ENCODE measurements around the gene TVP23B.
"Not testable (repeated sequence)": the region's sequence is repeated elsewhere in the genome, so short reads cannot be mapped to it uniquely, and the experiment has no call there.

Gene TVP23B

DNA sequence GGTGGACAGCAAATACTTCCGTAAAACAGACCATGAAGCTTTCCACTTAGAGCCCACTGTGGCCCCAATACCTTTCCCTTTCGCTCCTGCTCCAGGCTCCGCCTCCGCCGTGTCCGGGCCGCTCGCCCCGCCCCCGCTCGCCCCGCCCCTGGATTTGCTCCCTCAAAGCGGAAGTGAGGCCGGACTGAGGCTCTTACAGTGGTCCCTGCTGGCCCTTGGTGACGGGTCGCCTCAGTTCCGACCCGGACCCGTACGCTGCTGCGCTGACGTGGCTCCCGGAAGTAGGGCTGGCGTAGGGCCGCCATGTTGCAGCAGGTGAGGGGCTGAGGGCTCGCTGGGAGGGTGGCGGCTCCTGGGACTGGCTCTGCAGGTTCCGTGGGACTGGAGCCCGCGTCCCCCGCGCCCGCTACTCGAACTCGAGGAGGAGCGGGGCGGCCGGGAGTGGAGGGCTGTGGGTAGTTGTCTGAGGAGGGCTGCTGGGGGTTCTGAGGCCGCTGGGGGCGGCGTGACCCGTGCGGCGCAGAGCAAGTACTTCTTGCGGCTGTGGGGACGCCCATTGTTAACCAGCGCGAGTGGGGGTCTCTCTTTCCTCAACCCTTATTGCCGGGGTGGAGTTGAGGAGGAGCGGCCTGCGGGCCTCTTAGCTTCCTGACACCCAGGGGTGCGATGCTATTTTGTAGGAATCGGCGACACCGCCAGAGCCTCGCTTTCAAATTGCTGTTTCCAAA, at the start of gene TVP23B:
Gene TVP23B, plus strand, starts transcription at position 193 of the 728 bp plus-strand sequence. Its CDS starts 111 bp downstream, at position 304.
- DNase-seq = peak; percentile 43 to 97 (median 91)

DNA sequence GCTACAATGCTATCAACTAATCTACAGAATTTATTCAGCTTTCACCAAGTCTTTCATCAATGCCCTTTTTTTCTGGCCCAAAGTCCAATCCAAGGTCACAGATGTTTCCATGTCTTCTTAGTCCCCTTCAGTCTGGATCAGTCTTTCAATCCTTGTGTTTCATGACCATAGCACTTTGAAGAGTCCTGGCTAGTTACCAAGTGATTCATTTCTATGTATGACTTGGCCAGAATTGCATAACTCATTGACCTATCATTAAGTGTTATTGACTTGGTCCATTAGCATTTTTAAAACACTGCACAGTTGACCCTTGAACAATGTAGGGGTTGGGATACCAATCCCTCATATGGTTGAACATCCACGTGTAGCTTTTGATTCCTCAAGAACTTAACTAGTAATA, 48.5 kb upstream of the TVP23B start:
- not testable (repeated sequence) for DNase-seq

- not testable (repeated sequence) for DNase-seq
Measured at GRCh38 chr17:18733350-18733749, 47.6 kb upstream of the TVP23B start.

DNA sequence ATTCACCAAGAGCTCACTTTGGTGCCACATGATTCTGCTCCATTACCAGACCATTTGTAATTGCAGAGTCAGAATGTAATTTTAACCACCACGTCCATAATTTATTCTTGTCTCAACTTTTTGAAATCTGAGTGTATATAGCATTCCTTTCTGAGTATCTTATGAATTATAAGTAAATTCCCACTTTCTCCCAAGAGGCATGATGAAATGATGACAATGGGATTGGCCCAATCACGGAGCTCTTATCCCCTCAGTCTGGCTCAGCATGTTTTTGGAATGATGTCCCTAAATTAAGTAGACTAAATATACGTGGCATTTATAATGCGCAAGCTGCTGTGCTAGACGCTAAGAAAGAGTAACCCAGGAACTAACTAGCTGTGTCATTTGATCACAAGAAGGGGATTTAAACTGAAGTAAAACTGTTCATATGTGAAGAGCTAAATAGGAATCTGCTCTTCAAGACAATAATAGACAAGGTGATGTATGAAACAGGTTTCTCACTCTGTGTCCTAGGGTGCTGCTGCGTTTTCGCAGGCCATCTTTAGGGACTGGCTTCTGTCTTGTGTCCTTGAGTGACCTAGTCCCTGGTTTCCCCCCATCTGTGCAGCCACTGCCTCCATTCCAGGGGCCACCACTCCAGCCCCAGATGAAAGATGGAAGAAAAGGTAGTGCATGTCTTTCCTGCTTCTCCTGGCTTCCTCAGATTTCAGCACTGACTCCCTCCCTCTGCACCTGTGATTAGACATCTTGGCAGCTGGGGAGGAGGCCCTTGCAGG, 41.2 kb upstream of the TVP23B start:
- DNase-seq = not testable (repeated sequence)

DNA sequence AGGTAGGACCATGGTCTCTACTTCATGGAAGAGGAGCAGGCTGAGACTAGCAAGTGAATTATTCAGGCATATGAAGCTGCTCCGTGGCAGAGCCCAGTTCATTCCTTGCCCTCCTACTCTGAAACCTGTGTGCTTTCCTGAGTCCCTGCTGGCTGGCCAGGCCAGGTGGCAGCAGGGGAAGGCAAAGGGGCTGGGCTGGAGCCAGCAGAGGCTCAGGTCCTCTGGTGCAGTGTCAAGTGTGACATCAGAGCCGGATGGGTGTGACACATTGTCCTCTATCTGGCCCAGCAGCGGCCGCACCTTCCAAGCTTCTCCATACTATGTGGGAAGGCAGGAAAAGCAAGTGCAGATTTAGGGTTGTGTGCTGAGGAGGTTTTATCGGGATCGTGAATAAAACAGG, 39.8 kb upstream of the TVP23B start:
- DNase-seq = not testable (repeated sequence)

GRCh38 chr17:18743699-18744421, 37.1 kb upstream of the TVP23B start, which contains the start of gene FBXW10:
FBXW10 (plus strand) TSS chr17:18744054; CDS start chr17:18744245, 191 bp downstream.
- peak in 1 of 56 donors; percentile 33 for DNase-seq

- DNase-seq = not testable (repeated sequence)
Measured at GRCh38 chr17:18744726-18745125, 36.3 kb upstream of the TVP23B start.

DNA sequence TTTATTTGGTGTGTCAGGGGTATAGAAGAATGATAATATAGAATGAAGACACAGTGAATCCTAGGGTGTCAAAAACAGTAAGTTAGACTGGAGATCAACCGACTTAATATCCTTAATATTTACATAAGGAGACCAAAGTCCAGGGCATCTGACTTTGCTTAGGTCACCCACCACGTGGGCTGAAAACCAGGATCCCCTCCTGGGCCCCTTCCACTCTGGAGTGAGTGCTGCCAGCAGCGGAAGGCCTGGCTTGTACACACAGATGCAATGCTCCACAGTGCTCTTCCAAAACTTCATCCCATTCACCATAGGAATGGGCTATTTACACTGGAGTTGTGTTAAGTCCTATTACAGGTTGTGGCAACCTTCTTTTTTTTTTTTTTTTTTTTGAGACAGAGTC, 34.4 kb upstream of the TVP23B start:
- DNase-seq = not testable (repeated sequence)

GRCh38 chr17:18747501-18747900, 33.5 kb upstream of the TVP23B start:
- not testable (repeated sequence) for DNase-seq

DNA sequence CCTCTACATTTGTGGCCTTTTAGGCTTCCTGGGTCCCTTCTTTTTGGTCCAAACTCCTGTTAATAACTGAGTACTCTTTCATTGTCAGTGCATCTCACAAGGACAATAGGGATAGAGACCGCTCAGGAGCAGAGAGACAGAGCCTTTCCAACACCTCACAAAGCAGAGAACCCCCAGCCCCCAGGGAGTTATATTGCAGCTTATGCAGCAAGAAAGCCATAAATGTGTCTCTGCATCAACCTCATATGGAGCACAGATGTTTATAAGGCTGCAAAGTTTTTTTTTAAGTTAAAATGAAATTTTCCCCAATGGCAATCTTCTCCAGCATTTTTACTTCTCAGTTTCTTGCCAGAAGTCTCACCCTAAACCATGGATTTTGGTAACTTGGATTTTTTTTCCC, 30.7 kb upstream of the TVP23B start:
- not testable (repeated sequence) for DNase-seq

DNA sequence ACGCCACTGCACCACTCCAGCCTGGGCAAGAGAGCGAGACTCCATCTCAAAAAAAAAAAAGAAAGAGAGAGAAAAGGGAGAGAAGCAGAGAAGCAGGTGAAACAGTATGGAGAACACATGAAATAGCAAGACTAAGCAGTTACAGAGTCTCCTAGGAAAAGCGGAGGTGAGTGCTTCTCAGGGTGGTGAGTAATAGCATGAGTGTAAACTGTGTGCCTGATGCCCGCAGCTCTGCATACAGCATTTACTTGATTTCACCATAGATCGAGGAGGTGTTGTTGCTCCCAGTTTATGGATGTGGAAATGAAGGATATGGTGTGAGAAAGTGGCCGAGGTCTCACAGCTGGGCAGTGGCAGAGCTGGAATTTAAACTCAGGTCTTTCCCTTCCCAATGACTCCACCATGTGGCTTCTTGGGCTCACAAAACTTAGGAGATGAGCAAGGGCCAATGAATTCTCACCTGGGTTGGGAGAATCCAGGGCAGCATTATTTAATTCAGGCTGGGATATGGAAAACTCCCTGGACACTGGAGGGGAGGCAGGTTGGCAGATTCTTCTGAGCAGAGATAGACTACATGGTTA, 27.1 kb upstream of the TVP23B start:
- DNase-seq = peak in 1 of 56 donors; percentile 8

- DNase-seq = not testable (repeated sequence)
Measured at GRCh38 chr17:18755969-18756368, 25.0 kb upstream of the TVP23B start.

DNA sequence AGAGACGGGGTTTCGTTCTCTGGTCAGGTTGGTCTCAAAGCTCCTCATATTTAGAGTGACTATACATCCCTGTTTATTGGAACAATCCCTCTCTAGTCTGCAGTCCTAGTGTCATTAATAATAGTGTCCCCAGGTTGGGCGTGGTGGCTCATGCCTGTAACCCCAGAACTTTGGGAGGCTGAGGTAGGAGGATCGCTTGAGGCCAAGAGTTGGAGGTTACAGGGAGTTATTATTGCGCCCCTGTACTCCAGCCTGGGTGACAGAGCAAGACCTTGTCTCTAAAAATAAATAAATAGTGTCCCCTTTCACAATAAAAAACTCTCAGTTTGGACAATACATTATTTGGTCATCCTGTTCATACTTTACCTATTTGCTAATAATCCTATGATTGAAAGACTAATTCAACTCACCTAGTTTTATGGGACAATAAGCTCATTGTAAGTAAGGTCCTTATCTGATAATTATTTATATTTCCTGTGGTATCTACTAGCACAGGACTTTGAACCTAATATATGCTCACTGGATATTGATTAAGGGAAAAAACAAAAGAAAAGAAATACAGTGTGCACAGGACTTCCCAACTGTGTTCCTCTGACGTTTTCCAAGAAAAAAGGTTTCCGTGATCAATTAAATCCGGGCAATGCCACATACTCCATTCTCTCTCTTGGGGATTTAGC, 23.5 kb upstream of the TVP23B start:
- DNase-seq = not testable (repeated sequence)

GRCh38 chr17:18758344-18758743, 22.6 kb upstream of the TVP23B start:
- not testable (repeated sequence) for DNase-seq

DNA sequence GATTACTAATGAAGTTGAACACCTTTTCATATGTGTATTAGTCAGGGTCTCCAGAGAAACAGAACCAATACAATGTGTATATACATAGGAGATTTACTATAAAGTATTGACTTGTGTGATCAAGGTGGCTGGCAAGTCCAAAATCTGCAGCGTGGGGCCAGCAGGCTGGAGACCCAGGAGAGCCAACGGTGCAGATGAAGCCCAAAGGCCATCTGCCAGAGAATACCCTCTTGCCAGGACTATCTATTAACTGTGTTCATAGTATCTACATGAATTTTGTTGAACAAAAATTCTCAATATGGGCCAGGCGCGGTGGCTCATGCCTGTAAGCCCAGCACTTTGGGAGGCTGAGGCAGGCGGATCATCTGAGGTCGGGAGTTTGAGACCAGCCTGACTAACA, 20.8 kb upstream of the TVP23B start:
- DNase-seq = not testable (repeated sequence)

- DNase-seq = not testable (repeated sequence)
Measured at GRCh38 chr17:18770572-18770971, 10.4 kb upstream of the TVP23B start.

DNA sequence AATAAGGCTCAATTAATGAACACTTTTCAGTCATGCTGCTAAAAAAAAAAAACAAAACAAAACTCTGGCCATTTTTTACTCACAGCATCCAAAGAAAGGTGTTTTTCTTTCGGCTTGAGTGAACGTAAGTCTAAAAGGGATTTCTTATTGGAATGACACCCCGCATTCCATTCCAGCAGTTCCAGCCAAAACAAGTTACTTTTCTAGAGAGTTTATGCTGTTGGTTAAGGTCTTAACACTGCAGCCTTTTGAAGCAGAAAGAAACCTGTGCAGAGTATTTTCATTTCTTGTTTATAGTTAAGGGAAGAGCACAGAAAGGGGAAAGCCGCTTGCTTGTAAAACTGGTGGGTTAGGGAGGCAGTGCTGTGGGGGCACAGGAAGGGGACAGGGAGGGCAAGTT, 9.9 kb upstream of the TVP23B start:
- DNase-seq = not testable (repeated sequence)

DNA sequence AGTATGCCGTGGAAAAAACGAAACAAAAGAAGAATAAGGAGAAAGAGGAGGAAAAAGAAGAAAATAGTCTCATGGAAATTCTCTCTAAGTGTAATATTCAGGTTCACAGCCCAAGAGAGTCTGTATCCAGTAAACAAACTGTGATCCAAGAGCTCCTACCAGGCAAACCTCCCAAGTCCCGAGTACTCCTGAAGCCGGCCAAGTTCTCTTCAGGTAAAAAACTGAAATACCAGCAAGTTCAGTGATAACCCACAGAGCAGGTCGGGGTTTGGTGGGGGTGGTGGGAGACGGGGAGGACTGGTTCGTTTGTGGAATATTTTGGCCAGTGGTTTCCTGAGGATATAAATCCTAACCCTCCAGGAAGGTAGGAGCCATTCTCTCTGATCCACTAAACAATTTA, 8.5 kb upstream of the TVP23B start:
- no peak for DNase-seq

DNA sequence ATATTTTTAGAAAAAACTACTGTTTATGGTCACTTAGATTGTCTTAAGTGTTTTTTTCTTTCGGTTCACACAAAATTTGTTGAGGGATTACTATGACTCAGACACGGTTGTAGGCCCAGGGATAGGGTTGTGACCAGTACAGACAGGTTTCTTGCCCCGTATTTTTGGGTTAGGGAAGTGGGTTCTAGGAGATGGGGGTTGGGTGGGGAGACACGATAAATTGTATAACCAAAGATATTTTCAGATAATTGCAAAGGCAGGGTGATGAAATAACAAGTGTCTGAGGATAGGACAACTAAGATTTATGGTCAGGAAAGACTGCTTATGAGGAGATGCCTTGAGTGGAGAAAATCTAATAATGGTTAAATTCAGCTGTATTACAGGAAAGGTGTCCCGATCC, 822 bp downstream of the TVP23B start:
- not testable (repeated sequence) for DNase-seq

GRCh38 chr17:18785933-18786332, 5.0 kb downstream of the TVP23B start:
- DNase-seq = not testable (repeated sequence)

DNA sequence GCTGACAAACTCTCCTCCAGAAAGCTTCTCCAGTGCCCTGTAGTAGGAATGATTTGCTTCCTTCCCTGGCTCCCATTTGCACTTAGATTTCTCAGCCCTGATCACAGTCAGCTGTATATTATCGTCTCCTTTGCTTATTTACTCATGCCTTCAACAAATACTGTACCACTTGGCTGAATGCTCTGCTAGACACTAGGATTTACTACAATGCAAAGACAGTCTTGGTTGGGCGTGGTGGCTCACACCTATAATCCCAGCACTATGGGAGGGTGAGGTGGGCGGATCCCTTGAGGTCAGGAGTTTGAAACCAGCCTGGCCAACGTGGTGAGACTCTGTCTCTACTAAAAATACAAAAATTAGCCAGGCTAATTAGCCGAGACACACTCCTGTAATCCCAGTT, 5.9 kb downstream of the TVP23B start:
- DNase-seq = not testable (repeated sequence)
